IPS-20b (cell line): Measurements from ENCODE around the gene HM13.
"Not testable (repeated sequence)": the region's sequence is repeated elsewhere in the genome, so short reads cannot be mapped to it uniquely, and the experiment has no call there.

Experiments used
- H3K27ac ChIP-seq: one replicate; pipeline ENCODE4 v1.5.1; 2013; ENCODE audit warnings: low read length
- H3K27me3 ChIP-seq: 2 replicates; pipeline ENCODE4 v1.6.1; 2013; ENCODE audit warnings: mild to moderate bottlenecking, low read length, inconsistent platforms; ENCODE audit not compliant: insufficient read depth
- H3K36me3 ChIP-seq: 2 replicates; pipeline ENCODE4 v1.6.1; 2013; ENCODE audit warnings: low read depth, mild to moderate bottlenecking, inconsistent platforms, low read length, moderate library complexity; ENCODE audit not compliant: insufficient read depth
- H3K4me1 ChIP-seq: 2 replicates; pipeline ENCODE4 v1.6.1; 2013; ENCODE audit warnings: mild to moderate bottlenecking, control low read depth, inconsistent platforms, low read length, moderate library complexity; ENCODE audit not compliant: insufficient read depth
- H3K4me3 ChIP-seq: 2 replicates; pipeline ENCODE4 v1.5.1; 2013; ENCODE audit warnings: mild to moderate bottlenecking, low read length, inconsistent platforms
- H3K9ac ChIP-seq: 2 replicates; pipeline ENCODE4 v1.6.1; 2013; ENCODE audit warnings: low read depth, mild to moderate bottlenecking, inconsistent platforms, low read length, moderate library complexity
- H3K9me3 ChIP-seq: 2 replicates; pipeline ENCODE4 v1.6.1; 2013; ENCODE audit warnings: mild to moderate bottlenecking, low read depth, low read length, inconsistent platforms; ENCODE audit not compliant: insufficient read depth

The HM13 gene

DNA sequence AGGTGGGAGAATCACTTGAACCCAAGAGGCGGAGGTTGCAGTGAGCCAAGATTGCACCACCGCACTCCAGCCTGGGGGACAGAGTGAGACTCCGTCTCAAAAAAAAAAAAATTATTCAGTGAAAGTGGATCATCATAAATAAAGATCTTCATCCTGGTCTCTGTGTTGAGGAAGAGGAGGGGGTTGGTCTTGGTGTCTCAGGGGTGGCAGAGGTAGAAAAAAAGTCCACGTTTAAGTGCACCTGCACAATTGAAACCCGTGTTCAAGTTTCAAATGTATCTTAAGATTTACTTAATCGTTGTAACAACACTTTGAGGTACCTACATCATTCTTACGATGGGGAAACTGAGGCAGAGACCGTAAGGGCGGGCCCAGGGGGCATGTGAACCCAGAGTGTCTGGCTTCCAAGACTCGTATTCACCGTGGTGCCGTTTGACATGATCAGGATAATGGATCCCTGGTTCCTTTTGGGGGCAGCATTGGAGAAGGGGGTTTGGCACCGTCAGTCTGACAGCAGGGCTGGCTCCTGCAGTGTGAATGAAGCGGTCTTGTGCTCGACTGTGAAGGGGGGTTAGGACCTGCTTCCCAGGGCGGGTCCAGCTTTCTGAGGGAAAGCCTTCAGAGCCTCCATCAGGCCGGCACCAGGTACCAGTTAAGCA, 57.9 kb downstream of the HM13 start:
- Histone ChIP-seq H3K4me1 (peaks cover 26% of the 10 kb centered on the region), H3K36me3 (peaks cover 20% of the 10 kb centered on the region; the same call in 1 of the 2 replicates), H3K27me3 (no peaks in the 10 kb centered on the region), H3K9me3 (no peaks in the 10 kb centered on the region), H3K9ac (peak overlapping the region; percentile 83), H3K27ac (peak overlapping the region; percentile 19), H3K4me3 (peak overlapping the region; percentile 64)

DNA sequence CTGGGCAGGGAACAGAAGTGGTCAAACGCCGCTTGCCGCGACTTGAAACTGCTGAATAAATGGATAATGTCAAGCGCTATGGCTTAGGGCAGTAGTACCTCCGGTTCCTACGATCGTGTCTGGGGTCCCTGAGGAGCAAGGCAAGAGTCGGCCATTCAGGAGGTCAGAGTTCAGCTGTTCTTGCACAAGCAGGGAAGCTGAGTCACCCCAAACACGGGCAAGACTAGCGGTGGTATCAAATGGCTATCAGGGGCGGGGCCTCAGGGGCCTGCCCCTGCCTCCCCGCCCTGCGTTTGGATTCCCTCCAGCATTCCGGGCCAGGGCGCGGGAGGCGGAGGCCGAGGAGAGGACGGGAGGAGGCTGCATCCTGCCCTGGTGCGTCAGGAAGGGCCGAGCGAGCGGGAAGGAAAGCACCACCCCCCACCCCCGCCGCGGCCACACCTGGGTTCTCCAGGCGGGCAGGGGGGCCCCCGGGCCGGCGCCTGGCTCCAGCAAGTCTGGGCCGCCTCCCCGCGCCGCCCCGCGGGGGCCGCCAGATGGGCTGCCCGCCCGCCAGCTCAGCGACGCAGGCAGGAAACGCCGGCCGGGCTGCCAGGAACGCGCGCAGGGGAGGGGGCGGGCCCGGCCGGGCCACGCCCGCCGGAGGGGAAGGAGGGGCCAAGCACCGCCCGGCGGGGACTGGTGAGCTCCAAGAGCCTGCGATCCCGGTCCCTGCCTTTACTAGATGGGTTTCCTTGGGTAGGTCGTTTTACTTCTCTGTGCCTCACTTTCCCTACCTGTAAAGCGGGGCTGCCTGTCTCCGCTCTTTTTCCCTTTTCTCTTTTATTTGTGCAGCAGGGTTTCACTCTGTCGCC, 58.7 kb downstream of the HM13 start:
- Histone ChIP-seq H3K9me3 (no peaks in the 10 kb centered on the region), H3K27ac (peak overlapping the region; percentile 58), H3K27me3 (no peaks in the 10 kb centered on the region), H3K9ac (peak overlapping the region; percentile 83), H3K4me1 (peaks cover 24% of the 10 kb centered on the region; the same call in 1 of the 2 replicates), H3K36me3 (peaks cover 12% of the 10 kb centered on the region; the same call in 1 of the 2 replicates), H3K4me3 (peak overlapping the region; percentile 64)

DNA sequence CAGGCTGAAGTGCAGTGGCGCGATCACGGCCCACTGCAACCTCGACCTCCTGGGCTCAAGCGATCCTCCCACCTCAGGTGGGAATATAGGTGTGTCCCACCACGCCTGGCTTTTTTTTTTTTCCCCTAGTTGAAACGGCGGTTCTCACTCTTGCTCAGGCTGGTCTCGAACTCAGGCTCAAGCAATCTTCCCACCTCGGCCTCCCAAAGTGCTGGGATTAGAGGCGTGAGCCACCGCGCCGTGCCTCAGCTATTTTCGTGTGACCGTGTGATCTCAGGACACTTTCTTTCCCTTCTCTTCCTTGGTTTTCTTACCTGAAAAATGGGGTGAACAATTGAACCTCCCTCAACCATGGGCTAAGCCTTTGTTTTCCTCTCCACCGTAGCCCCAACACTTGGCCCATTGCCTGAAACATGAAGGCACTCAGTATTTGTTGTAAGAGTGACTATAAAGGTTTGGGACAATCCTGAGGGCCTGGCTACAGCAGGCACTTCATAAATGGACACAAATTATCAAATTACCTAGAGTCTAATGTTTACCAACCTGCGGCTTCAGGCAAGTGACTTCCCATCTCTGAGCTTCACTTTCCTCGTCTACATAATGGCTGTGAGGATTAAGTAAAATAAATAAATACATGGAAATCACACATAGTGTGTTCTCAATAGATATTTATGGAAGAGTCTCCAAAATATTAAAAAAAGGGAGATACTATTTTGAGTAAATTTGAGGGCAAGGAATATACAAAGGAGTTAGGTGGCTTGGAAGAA, 59.5 kb downstream of the HM13 start:
- peak overlapping the region; percentile 83; the same call in 1 of the 2 replicates for H3K9ac ChIP-seq
- H3K36me3 ChIP-seq, result peaks cover 7% of the 10 kb centered on the region; the same call in 1 of the 2 replicates
- peak overlapping the region; percentile 58 for H3K27ac ChIP-seq
- H3K9me3 ChIP-seq, result no peaks in the 10 kb centered on the region
- H3K27me3 ChIP-seq, result no peaks in the 10 kb centered on the region
- peaks cover 24% of the 10 kb centered on the region; the same call in 1 of the 2 replicates for H3K4me1 ChIP-seq
- peak overlapping the region; percentile 61 for H3K4me3 ChIP-seq

DNA sequence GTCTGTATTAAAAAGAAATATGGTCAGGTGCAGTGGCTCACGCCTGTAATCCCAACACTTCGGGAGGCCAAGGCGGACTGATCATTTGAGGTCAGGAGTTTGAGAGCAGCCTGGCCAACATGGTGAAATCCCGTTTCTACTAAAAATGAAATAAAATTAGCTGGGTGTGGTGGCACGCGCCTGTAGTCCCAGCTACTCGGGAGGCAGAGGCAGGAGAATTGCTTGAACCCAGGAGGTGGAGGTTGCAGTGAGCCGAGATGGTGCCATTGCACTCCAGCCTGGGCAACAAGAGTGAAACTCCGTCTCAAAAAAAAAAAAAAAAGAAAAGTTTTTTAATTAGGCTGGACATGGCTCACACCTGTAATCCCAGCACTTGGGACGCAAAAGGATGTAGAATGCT, 60.7 kb downstream of the HM13 start:
- not testable (repeated sequence) for H3K4me3 ChIP-seq, H3K9me3 ChIP-seq, H3K36me3 ChIP-seq, H3K9ac ChIP-seq, H3K27ac ChIP-seq, H3K27me3 ChIP-seq
- H3K4me1 ChIP-seq, result peaks cover 20% of the 10 kb centered on the region; the same call in 1 of the 2 replicates

DNA sequence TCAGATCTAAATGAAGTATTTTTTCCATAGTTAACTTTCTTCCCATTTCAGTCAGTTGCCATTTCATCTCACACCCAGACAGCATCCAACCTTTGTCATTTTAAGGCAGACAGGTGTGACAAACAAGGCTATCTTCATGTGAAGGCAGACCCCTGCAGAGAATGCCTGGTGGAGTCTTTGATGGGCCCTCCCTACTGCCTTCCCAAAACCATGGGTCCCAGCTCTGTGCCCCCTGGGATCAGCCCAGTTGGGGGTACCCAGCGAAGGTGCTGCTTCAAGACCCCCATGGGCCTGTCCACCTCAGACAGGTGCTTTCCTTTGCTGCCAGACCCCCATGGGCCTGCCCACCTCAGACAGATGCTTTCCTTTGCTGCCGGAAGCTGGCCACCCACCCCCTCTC, 62.5 kb downstream of the HM13 start:
- H3K27ac ChIP-seq, result no peak overlapping the region
- no peaks in the 10 kb centered on the region for H3K9me3 ChIP-seq
- no peaks in the 10 kb centered on the region for H3K36me3 ChIP-seq
- no peak overlapping the region for H3K4me3 ChIP-seq
- no peaks in the 10 kb centered on the region for H3K27me3 ChIP-seq
- H3K4me1 ChIP-seq, result peaks cover 32% of the 10 kb centered on the region; the same call in 1 of the 2 replicates
- no peak overlapping the region for H3K9ac ChIP-seq

DNA sequence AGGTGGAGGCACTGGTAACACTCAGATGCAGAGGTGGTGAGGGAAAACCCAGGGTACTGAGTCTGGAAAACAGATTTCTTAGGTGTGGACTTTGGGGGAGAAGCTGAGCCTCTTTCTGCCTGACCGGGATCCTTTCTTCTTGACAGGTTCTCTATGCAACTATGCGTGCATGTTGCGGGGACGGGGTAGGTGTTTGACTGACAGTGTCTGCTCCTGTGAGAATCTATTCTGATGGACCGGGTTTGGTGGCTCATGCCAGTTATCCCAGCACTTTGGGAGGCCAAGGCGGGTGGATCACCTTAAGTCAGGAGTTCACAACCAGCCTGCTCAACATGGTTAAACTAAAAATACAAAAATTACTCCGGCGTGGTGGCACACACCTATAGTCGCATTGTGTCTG, 63.0 kb downstream of the HM13 start:
- Histone ChIP-seq H3K9ac (no peak overlapping the region), H3K27ac (no peak overlapping the region), H3K4me1 (peaks cover 30% of the 10 kb centered on the region; the same call in 1 of the 2 replicates), H3K27me3 (no peaks in the 10 kb centered on the region), H3K36me3 (no peaks in the 10 kb centered on the region), H3K4me3 (no peak overlapping the region), H3K9me3 (no peaks in the 10 kb centered on the region)

DNA sequence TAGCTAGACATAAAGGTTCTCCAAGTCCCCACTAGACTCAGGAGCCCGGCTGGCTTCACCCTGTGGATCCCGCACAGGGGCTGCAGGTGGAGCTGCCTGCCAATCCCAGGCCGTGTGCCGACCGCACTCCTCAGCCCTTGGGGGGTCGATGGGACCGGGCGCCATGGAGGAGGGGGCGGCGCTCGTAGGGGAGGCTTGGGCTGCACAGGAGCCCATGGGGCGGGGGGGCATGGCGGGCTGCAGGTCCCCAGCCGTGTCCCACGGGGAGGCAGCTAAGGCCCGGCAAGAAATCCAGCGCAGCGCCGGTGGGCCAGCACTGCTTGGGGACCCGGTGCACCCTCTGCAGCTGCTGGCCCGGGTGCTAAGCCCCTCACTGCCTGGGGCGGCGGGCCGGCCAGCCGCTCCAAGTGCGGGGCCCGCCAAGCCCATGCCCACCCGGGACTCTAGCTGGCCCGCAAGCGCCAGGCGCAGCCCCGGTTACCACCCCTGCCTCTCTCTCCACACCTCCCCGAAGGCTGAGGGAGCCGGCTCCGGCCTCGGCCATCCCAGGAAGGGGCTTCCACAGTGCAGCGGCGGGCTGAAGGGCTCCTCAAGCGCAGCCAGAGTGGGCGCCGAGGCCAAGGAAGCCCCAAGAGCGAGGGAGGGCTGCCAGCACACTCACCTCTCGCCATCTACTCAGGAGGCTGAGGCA, 64.4 kb downstream of the HM13 start:
- no peak overlapping the region for H3K9ac ChIP-seq
- H3K9me3 ChIP-seq, result no peaks in the 10 kb centered on the region
- no peak overlapping the region for H3K4me3 ChIP-seq
- no peaks in the 10 kb centered on the region for H3K36me3 ChIP-seq
- no peaks in the 10 kb centered on the region for H3K27me3 ChIP-seq
- no peak overlapping the region for H3K27ac ChIP-seq
- peaks cover 26% of the 10 kb centered on the region; the same call in 1 of the 2 replicates for H3K4me1 ChIP-seq

DNA sequence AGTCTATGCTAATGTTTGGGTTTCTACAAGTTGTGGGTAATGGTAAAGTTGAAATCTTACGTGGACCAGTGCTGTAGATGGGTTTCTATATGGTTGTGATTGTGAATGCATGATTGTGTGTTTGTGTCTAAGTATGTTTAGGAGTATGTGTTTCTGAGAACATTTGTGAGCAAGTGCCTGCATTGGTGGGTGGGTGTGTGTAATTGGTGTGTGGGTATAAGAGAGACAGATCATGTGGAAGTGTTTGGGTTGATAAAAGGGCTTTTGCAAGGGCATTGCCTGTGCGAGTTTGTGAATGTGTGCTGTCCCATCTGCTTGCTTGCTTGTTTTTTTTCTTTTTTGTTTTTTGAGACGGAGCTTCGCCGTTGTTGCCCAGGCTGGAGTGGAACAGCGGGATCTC, 65.0 kb downstream of the HM13 start:
- no peaks in the 10 kb centered on the region for H3K27me3 ChIP-seq
- no peaks in the 10 kb centered on the region for H3K9me3 ChIP-seq
- H3K27ac ChIP-seq, result no peak overlapping the region
- H3K9ac ChIP-seq, result no peak overlapping the region
- no peaks in the 10 kb centered on the region for H3K36me3 ChIP-seq
- H3K4me1 ChIP-seq, result peaks cover 25% of the 10 kb centered on the region; the same call in 1 of the 2 replicates
- H3K4me3 ChIP-seq, result no peak overlapping the region

DNA sequence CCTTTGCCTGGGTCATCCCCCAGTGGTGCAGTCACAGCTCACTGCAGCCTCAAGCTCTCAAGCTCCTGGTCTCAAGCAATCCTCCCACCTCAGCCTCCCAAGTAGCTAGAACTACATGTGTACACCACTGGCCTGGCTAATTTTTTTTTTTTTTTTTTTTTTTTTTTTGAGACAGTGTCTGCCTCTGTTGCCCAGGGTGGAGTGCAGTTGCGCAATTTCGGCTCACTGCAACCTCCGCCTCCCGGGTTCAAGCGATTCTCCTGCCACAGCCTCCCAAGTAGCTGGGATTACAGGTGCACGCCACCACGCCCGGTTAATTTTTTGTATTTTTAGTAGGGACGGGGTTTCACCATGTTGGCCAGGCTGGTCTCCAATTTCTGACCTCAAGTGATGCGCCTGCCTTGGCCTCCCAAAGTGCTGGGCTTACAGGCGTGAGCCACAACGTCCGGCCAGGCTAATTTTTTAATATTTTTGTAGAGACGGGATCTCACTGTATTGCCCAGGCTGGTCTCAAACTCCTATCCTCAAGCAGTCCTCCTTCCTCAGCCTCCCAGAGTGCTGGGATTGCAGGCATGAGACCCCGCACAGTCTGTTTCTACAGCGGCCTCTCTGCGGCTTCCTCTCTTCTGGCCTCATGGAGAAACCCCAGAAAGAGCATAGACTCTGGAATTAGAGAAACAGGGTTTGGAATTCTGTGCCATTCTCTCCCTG, 65.9 kb downstream of the HM13 start:
- H3K27me3 ChIP-seq, H3K9me3 ChIP-seq, H3K36me3 ChIP-seq, H3K4me3 ChIP-seq: not testable (repeated sequence)
- Histone ChIP-seq H3K27ac (peak overlapping the region; percentile 69), H3K4me1 (peaks cover 25% of the 10 kb centered on the region; the same call in 1 of the 2 replicates), H3K9ac (peak overlapping the region; percentile 64; the same call in 1 of the 2 replicates)

DNA sequence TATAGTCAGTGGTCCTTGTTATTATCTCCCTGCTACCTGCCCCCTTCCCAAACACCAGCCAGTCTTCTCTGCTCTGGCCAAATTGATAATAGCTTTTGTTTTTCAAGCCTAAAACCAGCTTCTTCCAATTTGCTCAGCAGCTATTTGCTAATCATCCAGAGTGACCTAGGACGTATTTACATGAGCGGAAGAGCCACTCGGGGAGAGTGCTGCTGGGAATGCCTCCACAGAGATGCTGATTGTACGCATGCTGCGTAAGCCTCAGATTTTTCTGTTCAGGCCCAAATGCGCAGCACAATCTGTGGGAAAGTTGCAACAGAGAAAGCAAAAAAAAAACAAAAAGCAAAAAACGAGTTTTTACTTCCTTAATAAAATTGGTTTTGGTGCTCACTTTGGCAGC, 66.5 kb downstream of the HM13 start:
- peak overlapping the region; percentile 64; the same call in 1 of the 2 replicates for H3K9ac ChIP-seq

More for the DNA sequence above, 66.5 kb downstream of the HM13 start:
- Histone ChIP-seq H3K27ac (peak overlapping the region; percentile 69), H3K4me3 (peak overlapping the region; percentile 14; the same call in 1 of the 2 replicates), H3K27me3 (no peaks in the 10 kb centered on the region), H3K4me1 (peaks cover 25% of the 10 kb centered on the region; the same call in 1 of the 2 replicates), H3K36me3 (no peaks in the 10 kb centered on the region), H3K9me3 (no peaks in the 10 kb centered on the region)
